Type B pancreatic cell (in vitro differentiated cells): ENCODE data around the gene GALM. TPM values are rescaled to one million over a fixed set of nuclear protein-coding genes. Genes with fewer than 3 reads are reported as not detected.
"Not testable (repeated sequence)": the region's sequence is repeated elsewhere in the genome, so short reads cannot be mapped to it uniquely, and the experiment has no call there.

Experiments
- DNase-seq: peaks from one replicate; pipeline ENCODE4 v3.0.0; 2021; ENCODE audit warnings: mixed read lengths; ENCODE audit not compliant: unreplicated experiment; ENCODE audit errors: extremely low spot score
- H3K27ac Mint-ChIP-seq: 2 replicates; pipeline ENCODE4 v1.8.0; 2021; ENCODE audit warnings: mild to moderate bottlenecking, mixed read lengths
- H3K27me3 Mint-ChIP-seq: 2 replicates; pipeline ENCODE4 v1.8.0; 2021; ENCODE audit warnings: mixed read lengths
- H3K36me3 Mint-ChIP-seq: 2 replicates; pipeline ENCODE4 v1.8.0; 2021; ENCODE audit warnings: mixed read lengths
- H3K4me1 Mint-ChIP-seq: one replicate; pipeline ENCODE4 v1.8.0; 2021; ENCODE audit warnings: mixed read lengths; ENCODE audit not compliant: unreplicated experiment
- H3K4me3 Mint-ChIP-seq: 2 replicates; pipeline ENCODE4 v1.8.0; 2021; ENCODE audit warnings: mild to moderate bottlenecking, mixed read lengths
- H3K9me3 Mint-ChIP-seq: 2 replicates; pipeline ENCODE4 v1.8.0; 2021; ENCODE audit warnings: mixed read lengths
- total RNA-seq: library from RNA; stranded (reverse); gene quantifications from 2 replicates; pipeline ENCODE4 v1.2.1, GENCODE V29; 2021; ENCODE audit warnings: low replicate concordance
- TF ChIP-seq, protein P1 (sequence below): fragments of 200-600 bp; sonication (generic); conservative IDR thresholded peaks from 2 replicates; pipeline ENCODE4 v1.5.0; 2021; ENCODE audit warnings: antibody characterized with exemption, mild to moderate bottlenecking

The GALM gene
- total RNA-seq, 1 donor from 2014 or later, result 16.1 TPM

DNA sequence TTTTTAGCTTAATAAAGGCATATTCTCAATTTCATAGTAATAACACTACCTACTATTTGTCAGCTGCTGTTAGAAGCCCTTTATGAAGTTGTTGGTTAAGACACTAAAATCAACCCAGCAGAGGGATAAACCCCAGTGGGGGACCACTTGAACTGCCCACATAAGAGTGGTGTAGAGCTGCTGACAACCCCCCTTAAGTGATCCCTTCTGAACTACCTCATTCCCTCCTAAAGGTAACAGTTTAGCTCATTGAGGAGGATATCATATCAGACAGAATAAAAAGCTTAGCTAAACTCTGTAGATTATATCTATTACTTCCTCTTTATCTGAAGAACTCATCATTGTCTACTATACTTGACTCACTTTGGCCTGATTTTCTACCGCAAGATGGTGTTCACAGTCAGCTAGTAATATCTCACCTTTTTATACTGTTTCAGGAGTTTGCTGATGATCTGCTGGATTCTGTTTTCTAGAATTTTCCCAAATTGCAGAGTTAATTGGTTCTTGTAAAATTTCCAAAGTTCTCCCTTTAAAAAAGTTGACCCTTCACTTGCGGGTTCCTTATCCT, 16.2 kb downstream of the GALM start:
- no peak for DNase-seq
- TF ChIP-seq, protein P1, sequence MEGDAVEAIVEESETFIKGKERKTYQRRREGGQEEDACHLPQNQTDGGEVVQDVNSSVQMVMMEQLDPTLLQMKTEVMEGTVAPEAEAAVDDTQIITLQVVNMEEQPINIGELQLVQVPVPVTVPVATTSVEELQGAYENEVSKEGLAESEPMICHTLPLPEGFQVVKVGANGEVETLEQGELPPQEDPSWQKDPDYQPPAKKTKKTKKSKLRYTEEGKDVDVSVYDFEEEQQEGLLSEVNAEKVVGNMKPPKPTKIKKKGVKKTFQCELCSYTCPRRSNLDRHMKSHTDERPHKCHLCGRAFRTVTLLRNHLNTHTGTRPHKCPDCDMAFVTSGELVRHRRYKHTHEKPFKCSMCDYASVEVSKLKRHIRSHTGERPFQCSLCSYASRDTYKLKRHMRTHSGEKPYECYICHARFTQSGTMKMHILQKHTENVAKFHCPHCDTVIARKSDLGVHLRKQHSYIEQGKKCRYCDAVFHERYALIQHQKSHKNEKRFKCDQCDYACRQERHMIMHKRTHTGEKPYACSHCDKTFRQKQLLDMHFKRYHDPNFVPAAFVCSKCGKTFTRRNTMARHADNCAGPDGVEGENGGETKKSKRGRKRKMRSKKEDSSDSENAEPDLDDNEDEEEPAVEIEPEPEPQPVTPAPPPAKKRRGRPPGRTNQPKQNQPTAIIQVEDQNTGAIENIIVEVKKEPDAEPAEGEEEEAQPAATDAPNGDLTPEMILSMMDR, result no peak
- H3K4me1 Mint-ChIP-seq, result no peaks in the 10 kb centered on the region
- no peak overlapping the region for H3K27ac Mint-ChIP-seq
- H3K27me3 Mint-ChIP-seq, result no peaks in the 10 kb centered on the region
- no peaks in the 10 kb centered on the region for H3K9me3 Mint-ChIP-seq
- H3K36me3 Mint-ChIP-seq, result peaks cover 20% of the 10 kb centered on the region
- no peak overlapping the region for H3K4me3 Mint-ChIP-seq

DNA sequence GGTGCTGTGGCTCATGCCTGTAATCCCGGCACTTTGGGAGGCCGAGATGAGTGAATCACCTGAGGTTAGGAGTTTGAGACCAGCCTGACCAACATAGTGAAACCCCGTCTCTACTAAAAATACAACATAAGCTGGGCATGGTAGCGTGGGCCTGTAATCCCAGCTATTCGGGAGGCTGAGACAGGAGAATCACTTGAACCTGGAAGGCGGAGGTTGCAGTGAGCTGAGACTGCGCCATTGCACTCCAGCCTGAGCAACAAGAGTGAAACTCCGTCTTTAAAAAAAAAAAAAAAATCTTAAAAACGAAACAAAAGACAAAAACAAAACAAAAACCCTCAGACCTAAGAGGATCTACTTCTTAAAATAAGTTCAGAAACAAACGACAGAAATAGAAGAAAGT, 16.7 kb downstream of the GALM start:
- H3K4me1 Mint-ChIP-seq, H3K9me3 Mint-ChIP-seq, DNase-seq, H3K4me3 Mint-ChIP-seq, H3K27ac Mint-ChIP-seq, H3K27me3 Mint-ChIP-seq: not testable (repeated sequence)
- peaks cover 20% of the 10 kb centered on the region for H3K36me3 Mint-ChIP-seq

DNA sequence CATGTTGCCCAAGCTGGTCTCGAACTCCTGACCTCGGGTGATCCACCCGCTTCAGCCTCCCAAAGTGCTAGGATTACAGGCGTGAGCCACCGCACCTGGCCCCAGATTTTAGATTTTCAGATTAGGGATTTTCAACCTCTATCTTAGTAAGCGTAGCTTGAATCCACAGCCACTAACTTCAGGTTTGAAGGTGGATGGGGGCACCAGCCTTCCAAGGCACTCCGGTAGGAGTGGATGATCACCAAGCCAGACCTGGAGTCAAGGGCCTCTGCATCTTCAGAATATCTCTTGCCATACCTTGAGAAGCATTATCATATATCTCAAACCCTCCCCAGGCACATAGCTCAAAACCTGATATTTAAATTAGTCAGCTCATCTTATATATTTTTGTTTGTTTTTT, 17.9 kb downstream of the GALM start:
- H3K9me3 Mint-ChIP-seq, result no peaks in the 10 kb centered on the region
- TF ChIP-seq, protein P1, result no peak
- no peaks in the 10 kb centered on the region for H3K27me3 Mint-ChIP-seq
- H3K27ac Mint-ChIP-seq, result no peak overlapping the region
- H3K4me3 Mint-ChIP-seq, result no peak overlapping the region
- no peaks in the 10 kb centered on the region for H3K4me1 Mint-ChIP-seq
- no peak for DNase-seq
- H3K36me3 Mint-ChIP-seq, result peaks cover 20% of the 10 kb centered on the region

GRCh38 chr2:38685116-38685735, 19.3 kb downstream of the GALM start:
- TF ChIP-seq, protein P1, result no peak
- no peak for DNase-seq
- no peak overlapping the region for H3K27ac Mint-ChIP-seq
- H3K27me3 Mint-ChIP-seq, result no peaks in the 10 kb centered on the region
- H3K36me3 Mint-ChIP-seq, result peaks cover 20% of the 10 kb centered on the region
- H3K4me3 Mint-ChIP-seq, result no peak overlapping the region
- no peaks in the 10 kb centered on the region for H3K9me3 Mint-ChIP-seq
- H3K4me1 Mint-ChIP-seq, result no peaks in the 10 kb centered on the region

- Mint-ChIP-seq H3K36me3 (peaks cover 8% of the 10 kb centered on the region), H3K9me3 (no peaks in the 10 kb centered on the region), H3K4me3 (peak overlapping the region; percentile 32), H3K27ac (peak overlapping the region; percentile 84), H3K4me1 (peaks cover 12% of the 10 kb centered on the region), H3K27me3 (no peaks in the 10 kb centered on the region)
- no peak for DNase-seq
- TF ChIP-seq, protein P1, result no peak
Measured at GRCh38 chr2:38690499-38691420, 24.8 kb downstream of the GALM start.

- Mint-ChIP-seq H3K27ac (peak overlapping the region; percentile 79), H3K4me1 (peaks cover 12% of the 10 kb centered on the region), H3K27me3 (no peaks in the 10 kb centered on the region), H3K9me3 (no peaks in the 10 kb centered on the region), H3K4me3 (no peak overlapping the region), H3K36me3 (peaks cover 4% of the 10 kb centered on the region)
- no peak for DNase-seq
- TF ChIP-seq, protein P1, result no peak
Measured at GRCh38 chr2:38691994-38692393, 26.1 kb downstream of the GALM start.
